ENCODE data around the gene OPN4.
A peak's percentile ranks its signal among the peaks of the same experiment; 100 is the strongest.

Gene OPN4

GRCh38 chr10:86692023-86692514 lies 37.7 kb downstream of the OPN4 start:
- no peaks in the 10 kb centered on the region for H3K9me3 Mint-ChIP-seq
- H3K36me3 Mint-ChIP-seq (ENCODE audit: low read depth): no peaks in the 10 kb centered on the region

GRCh38 chr10:86692664-86693063 lies 38.3 kb downstream of the OPN4 start:
- Mint-ChIP-seq H3K36me3 (ENCODE audit: low read depth) (no peaks in the 10 kb centered on the region), H3K27me3 (ENCODE audit: low read depth) (peaks cover 9% of the 10 kb centered on the region), H3K4me1 (peaks cover 19% of the 10 kb centered on the region), H3K4me3 (no peak overlapping the region), H3K27ac (no peak overlapping the region), H3K9me3 (no peaks in the 10 kb centered on the region)
- TF ChIP-seq CTCF (IDR thresholded peaks at IDR 0.05; ENCODE audit: unreplicated experiment in 3 of 3): no peak

More at GRCh38 chr10:86692023-86692514, 37.7 kb downstream of the OPN4 start:
- H3K4me1 Mint-ChIP-seq: peaks cover 20% of the 10 kb centered on the region
- H3K4me3 Mint-ChIP-seq: no peak overlapping the region
- no peak for TF ChIP-seq CTCF (IDR thresholded peaks at IDR 0.05; ENCODE audit: unreplicated experiment in 3 of 3)
- H3K27me3 Mint-ChIP-seq (ENCODE audit: low read depth): peaks cover 9% of the 10 kb centered on the region
- no peak overlapping the region for H3K27ac Mint-ChIP-seq

- peak overlapping the region in 2 of 3 experiments; percentile 40 to 48 for H3K27ac Mint-ChIP-seq
- TF ChIP-seq CTCF (IDR thresholded peaks at IDR 0.05; ENCODE audit: unreplicated experiment in 3 of 3): no peak
- no peak overlapping the region for H3K4me3 Mint-ChIP-seq
- H3K9me3 Mint-ChIP-seq: no peaks in the 10 kb centered on the region
- no peaks in the 10 kb centered on the region for H3K36me3 Mint-ChIP-seq (ENCODE audit: low read depth)
- peaks cover 13% of the 10 kb centered on the region for H3K4me1 Mint-ChIP-seq
- peaks cover 8% of the 10 kb centered on the region for H3K27me3 Mint-ChIP-seq (ENCODE audit: low read depth)
These were observed 38.9 kb downstream of the OPN4 start for GRCh38 chr10:86693275-86693674.

GRCh38 chr10:86693721-86694369 lies 39.5 kb downstream of the OPN4 start:
- TF ChIP-seq CTCF (IDR thresholded peaks at IDR 0.05; ENCODE audit: unreplicated experiment in 3 of 3): peak; percentile 68 to 76 (median 73)
- Mint-ChIP-seq H3K4me1 (peaks cover 10% of the 10 kb centered on the region), H3K4me3 (peak overlapping the region in 1 of 3 experiments; percentile 27), H3K9me3 (no peaks in the 10 kb centered on the region), H3K36me3 (ENCODE audit: low read depth) (no peaks in the 10 kb centered on the region), H3K27me3 (ENCODE audit: low read depth) (peaks cover 5% of the 10 kb centered on the region), H3K27ac (peak overlapping the region in 2 of 3 experiments; percentile 40 to 48)

GRCh38 chr10:86698207-86698940 lies 44.0 kb downstream of the OPN4 start:
- TF ChIP-seq CTCF (IDR thresholded peaks at IDR 0.05; ENCODE audit: unreplicated experiment in 3 of 3): peak in 1 of 3 experiments; percentile 8
- no peak overlapping the region for H3K4me3 Mint-ChIP-seq
- peaks cover 8% of the 10 kb centered on the region for H3K4me1 Mint-ChIP-seq
- H3K27ac Mint-ChIP-seq: no peak overlapping the region
- no peaks in the 10 kb centered on the region for H3K9me3 Mint-ChIP-seq
- H3K36me3 Mint-ChIP-seq (ENCODE audit: low read depth): no peaks in the 10 kb centered on the region
- H3K27me3 Mint-ChIP-seq (ENCODE audit: low read depth): peaks cover 5% of the 10 kb centered on the region
